Colonic mucosa (tissue), 4 donors: Measurements from ENCODE around the gene S100A8. TPM values are rescaled to one million over a fixed set of nuclear protein-coding genes. Genes with fewer than 3 reads are reported as not detected.

Experiments
- DNase-seq: peaks from one replicate; pipeline ENCODE4 v3.0.0-alpha.2; 2020
- H3K27ac ChIP-seq: fragments of 200-600 bp; one replicate; pipeline ENCODE4 v1.8.0; 2021
- H3K27me3 ChIP-seq: fragments of 200-600 bp; one replicate; pipeline ENCODE4 v1.8.0; 2021
- H3K36me3 ChIP-seq: fragments of 200-600 bp; one replicate; pipeline ENCODE4 v1.8.0; 2021
- H3K4me1 ChIP-seq: fragments of 200-600 bp; one replicate; pipeline ENCODE4 v1.8.0; 2021; ENCODE audit warnings: mild to moderate bottlenecking
- H3K4me3 ChIP-seq: fragments of 200-600 bp; one replicate; pipeline ENCODE4 v1.8.0; 2021
- H3K9ac ChIP-seq, 2 donors: one replicate each; pipeline ENCODE4 v1.7.0; 2013; ENCODE audit warnings: control low read depth in 2 of 2, low read depth in 2 of 2, low read length in 2 of 2
- H3K9me3 ChIP-seq: fragments of 200-600 bp; one replicate; pipeline ENCODE4 v1.8.0; 2021
- intact Hi-C: fragments of 100-400 bp; cut with DNase I; formaldehyde crosslinking; loops from one replicate; pipeline ENCODE4 v1.14.1; 2022
- total RNA-seq, 2 donors: library from RNA; stranded (reverse); fragmentation: NEBNext Ultra II Directional in 1 of 2; extraction: Animal tissue kit (Norgen Biotek cat#: 25700) in 1 of 2; gene quantifications; one replicate each; pipeline ENCODE4 v1.2.1, GENCODE V29; 2021
- TF ChIP-seq, protein P1 (sequence below): fragments of 200-600 bp; IDR thresholded peaks from one replicate; pipeline ENCODE4 v1.8.0; 2022; ENCODE audit warnings: antibody characterized with exemption, mild to moderate bottlenecking
- donor health status: healthy.
- donor health status: DM: no; HTN: no; CAD: no.
- donor health status: DM: no; HTN: no; CAD: no.

Gene S100A8
- total RNA-seq, 2 donors from 2014 or later, result 0.79 to 6.9 TPM

- no peaks in the 10 kb centered on the region for H3K36me3 ChIP-seq
- H3K4me3 ChIP-seq, result no peak overlapping the region
- H3K4me1 ChIP-seq, result no peaks in the 10 kb centered on the region
- H3K27ac ChIP-seq, result no peak overlapping the region
- TF ChIP-seq, protein P1, sequence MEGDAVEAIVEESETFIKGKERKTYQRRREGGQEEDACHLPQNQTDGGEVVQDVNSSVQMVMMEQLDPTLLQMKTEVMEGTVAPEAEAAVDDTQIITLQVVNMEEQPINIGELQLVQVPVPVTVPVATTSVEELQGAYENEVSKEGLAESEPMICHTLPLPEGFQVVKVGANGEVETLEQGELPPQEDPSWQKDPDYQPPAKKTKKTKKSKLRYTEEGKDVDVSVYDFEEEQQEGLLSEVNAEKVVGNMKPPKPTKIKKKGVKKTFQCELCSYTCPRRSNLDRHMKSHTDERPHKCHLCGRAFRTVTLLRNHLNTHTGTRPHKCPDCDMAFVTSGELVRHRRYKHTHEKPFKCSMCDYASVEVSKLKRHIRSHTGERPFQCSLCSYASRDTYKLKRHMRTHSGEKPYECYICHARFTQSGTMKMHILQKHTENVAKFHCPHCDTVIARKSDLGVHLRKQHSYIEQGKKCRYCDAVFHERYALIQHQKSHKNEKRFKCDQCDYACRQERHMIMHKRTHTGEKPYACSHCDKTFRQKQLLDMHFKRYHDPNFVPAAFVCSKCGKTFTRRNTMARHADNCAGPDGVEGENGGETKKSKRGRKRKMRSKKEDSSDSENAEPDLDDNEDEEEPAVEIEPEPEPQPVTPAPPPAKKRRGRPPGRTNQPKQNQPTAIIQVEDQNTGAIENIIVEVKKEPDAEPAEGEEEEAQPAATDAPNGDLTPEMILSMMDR, result no peak
- no peak for DNase-seq
- no peak overlapping the region for H3K9ac ChIP-seq
- intact Hi-C loops, result loop anchor here (10.0 kb wide), 1 partner anchor 47 kb away; the partner anchor contains the start of gene S100A9
- no peaks in the 10 kb centered on the region for H3K9me3 ChIP-seq
- H3K27me3 ChIP-seq, result no peaks in the 10 kb centered on the region
Observed at GRCh38 chr1:153401461-153401860, 10.6 kb upstream of the S100A8 start.

DNA sequence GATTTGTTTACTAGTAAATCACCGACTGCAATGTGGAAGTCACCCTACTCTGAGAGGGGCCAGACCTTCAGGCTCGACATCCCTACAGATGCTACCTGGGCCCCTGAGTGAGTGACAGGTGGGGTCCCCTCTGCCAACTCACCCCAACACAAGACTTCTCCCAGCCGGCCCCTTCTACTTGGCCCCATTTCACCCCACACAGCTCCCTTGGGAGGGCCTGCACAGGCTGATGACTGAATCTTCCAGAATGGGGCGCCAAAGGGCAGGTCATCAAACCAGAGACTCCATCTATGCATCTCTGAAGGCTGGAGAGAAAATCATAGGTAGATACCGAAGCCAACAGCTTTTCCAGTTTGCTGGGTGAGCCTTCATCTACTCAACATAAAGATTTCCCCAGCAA lies 9.4 kb upstream of the S100A8 start:
- no peak overlapping the region for H3K4me3 ChIP-seq
- TF ChIP-seq, protein P1, result no peak
- no peak overlapping the region for H3K27ac ChIP-seq
- no peak for DNase-seq
- H3K9me3 ChIP-seq, result no peaks in the 10 kb centered on the region
- no peaks in the 10 kb centered on the region for H3K27me3 ChIP-seq
- H3K9ac ChIP-seq, result no peak overlapping the region
- intact Hi-C loops, result loop anchor here (10.0 kb wide), 1 partner anchor 45 kb away; the partner anchor contains the start of gene S100A9
- no peaks in the 10 kb centered on the region for H3K36me3 ChIP-seq
- H3K4me1 ChIP-seq, result no peaks in the 10 kb centered on the region

DNA sequence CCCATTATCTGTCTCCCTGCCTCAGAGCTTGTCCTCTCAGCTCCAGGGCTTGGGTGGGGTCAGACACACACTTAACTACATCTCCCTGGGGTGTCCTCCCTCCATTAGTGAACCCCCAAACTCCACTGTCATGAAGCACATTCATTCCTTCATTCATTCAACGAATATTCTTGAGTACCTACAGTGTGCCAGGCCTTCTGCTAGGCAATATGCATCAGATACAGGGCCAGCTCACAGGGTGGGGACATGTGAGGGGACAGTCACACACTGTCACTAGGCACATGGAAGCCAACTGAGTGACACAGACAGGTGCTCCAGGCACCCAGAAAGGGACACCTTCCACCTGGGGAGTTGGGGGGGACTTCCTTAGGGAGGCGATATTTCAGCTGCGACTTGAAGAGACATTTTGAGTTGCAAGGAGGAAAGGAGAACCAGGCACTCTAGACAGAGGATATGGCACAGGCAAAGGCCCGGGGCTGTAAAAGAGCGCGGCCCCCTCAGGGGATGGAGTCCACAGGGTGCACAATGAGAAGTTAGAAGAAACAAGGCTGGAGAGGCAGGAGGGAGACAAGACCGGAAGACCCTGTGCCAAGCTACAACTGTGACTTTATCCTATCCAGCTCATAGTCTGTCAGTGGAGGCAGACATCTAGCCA lies 8.7 kb upstream of the S100A8 start:
- intact Hi-C loops, result loop anchor here (10.0 kb wide), 1 partner anchor 45 kb away; the partner anchor contains the start of gene S100A9
- TF ChIP-seq, protein P1, result no peak
- DNase-seq, result no peak
- no peaks in the 10 kb centered on the region for H3K9me3 ChIP-seq
- H3K9ac ChIP-seq, result no peak overlapping the region
- H3K27me3 ChIP-seq, result no peaks in the 10 kb centered on the region
- H3K4me1 ChIP-seq, result no peaks in the 10 kb centered on the region
- no peak overlapping the region for H3K27ac ChIP-seq
- no peaks in the 10 kb centered on the region for H3K36me3 ChIP-seq
- no peak overlapping the region for H3K4me3 ChIP-seq

DNA sequence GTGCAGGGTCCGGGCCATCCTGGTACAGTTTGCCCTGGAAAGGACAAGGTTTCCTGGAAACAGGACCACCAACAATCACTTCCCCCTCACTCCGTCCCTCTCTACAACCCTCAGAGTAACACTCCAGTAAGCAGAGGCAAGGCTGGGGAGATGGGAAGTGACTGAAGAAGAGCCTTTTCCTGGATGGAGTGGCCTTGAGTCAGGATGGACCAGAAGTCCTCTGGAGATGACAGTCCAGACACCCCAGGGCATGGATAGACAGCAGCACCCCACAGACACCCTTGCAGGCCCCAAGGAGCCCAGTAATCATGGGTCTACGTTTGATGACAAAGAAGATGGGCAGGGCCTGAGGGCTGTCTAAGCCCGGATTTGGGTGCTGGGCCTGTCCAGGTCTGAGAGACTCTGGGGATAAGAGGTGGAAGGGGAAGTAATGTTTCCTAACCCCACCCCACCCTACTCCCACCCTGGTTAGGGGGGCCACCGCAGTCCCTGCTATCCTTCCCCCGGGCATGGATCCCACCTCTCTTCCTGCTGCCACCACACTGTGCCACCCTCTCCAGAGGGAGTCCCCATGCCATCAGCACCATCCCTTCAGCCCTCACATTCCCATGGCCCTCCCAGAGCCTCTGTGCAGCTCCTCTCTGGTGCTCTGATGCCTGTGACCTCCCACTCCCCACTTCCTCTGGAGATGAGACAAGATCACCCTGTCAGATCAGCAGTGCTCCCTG lies 7.2 kb upstream of the S100A8 start:
- Histone ChIP-seq H3K9ac (no peak overlapping the region), H3K27me3 (no peaks in the 10 kb centered on the region), H3K4me3 (no peak overlapping the region), H3K9me3 (no peaks in the 10 kb centered on the region), H3K4me1 (no peaks in the 10 kb centered on the region), H3K36me3 (no peaks in the 10 kb centered on the region), H3K27ac (no peak overlapping the region)
- TF ChIP-seq, protein P1, result no peak
- DNase-seq, result no peak
- intact Hi-C loops, result no loop called here

DNA sequence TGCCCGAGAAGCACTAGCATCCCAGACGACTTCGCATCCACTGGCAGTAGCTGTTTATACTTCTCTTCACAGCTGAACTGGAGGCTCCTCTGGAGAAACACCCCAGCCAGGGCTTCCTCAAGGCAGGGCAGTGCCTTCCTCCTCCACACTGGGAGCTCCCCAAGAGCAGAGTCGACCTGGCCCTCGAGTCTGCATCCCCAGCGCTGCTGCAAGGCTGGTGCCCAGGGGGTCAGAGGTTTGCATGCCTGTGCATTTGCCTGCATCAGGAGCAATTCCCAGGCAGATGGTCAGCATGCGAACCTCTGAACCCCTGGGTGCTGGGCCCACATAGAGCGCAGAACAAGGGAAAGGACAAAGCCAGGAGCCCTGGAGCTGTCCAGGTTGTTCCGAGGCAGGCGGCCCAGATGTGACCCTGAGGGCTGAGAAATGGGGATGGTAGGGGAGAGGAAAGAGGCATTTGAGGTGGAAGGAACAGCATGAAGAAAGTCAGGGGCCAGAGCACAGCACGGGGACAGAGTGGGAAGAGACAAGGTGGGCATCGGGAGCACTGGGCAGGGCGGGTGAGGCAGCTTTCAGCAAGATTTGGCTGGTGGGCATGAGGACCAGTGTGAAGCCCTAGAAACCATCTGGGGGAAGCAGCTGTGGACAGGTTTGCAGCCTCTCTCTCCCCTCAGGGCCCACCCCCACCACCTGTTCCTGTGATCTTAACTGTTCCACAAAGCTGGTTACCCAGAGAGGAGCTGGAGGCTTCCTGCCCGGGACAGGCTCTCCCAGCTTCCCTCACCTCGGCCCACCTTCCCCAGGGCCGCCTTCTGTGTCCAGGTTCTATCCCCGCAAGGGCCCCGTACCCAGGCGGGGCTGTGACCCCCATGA lies 6.4 kb upstream of the S100A8 start:
- Histone ChIP-seq H3K27ac (no peak overlapping the region), H3K27me3 (no peaks in the 10 kb centered on the region), H3K9ac (no peak overlapping the region), H3K4me1 (no peaks in the 10 kb centered on the region), H3K9me3 (no peaks in the 10 kb centered on the region), H3K4me3 (no peak overlapping the region), H3K36me3 (no peaks in the 10 kb centered on the region)
- no peak for DNase-seq
- intact Hi-C loops, result no loop called here
- TF ChIP-seq, protein P1, result no peak
